Midbrain (tissue), 1 donor: Measurements from ENCODE around the gene NLK.
"Not testable (repeated sequence)": the region's sequence is repeated elsewhere in the genome, so short reads cannot be mapped to it uniquely, and the experiment has no call there.

Experiments used
- DNase-seq: peaks from one replicate; lab custom pipeline; 2025; lab: John Stamatoyannopoulos, UW

NLK gene

DNA sequence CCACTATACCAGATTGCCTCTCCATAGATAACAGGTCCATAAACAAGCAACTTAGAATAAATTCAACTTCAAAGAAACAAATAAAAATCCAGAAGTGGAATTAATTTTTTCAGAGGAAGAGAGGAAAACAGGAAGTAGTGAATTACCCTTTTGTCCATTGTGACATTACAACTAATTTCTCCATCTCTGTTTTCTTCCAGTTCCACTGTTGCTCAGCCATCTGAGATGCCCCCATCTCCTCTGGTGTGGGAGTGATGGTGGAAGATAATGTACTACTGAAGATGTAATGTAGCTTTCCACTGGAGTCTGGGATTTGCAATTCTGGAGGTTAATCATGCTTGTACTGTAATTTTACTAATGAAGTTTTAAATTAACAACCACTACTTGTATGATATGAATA lies 151.9 kb downstream of the NLK start:
- no peak for DNase-seq

DNA sequence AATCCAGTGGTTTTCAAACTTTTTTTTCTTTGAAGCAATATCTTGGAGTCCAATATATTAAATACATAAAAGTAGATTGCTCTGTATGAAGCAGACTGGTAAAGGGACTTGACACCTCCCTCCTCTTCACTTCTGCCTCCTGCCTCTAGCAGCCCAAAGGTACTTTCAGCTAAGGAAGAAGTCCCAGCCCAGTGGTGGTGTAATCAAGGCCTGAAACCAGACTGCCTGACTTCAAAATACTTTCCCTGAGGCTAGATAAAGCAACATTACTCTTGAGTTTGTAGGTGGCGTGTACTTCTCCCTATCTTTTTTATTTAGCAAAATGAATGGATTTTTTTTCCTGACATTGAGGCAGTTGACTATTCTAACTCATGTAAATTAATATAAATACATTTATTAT lies 154.2 kb downstream of the NLK start:
- DNase-seq = no peak

- DNase-seq = no peak
Measured at GRCh38 chr17:28199115-28199514, 156.6 kb downstream of the NLK start.

- DNase-seq = no peak
Measured at GRCh38 chr17:28199728-28200127, 157.3 kb downstream of the NLK start.

DNA sequence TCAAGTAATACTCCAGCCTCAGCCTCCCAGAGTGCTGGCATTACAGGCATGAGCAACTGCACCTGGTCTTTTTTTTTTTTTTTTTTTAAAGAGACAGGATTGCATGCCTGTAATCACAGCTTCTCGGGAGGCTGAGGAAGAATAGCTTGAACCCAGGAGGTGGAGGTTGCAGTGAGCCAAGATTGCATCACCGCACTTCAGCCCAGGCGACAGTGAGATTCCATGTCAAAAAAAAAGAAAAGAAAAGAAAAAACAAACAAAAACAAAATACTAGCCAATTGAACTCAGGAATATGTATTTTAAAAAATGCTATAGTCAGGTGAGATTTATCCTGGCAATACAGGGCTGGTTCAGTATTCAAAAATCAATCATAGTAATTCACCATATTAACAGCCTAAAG lies 158.8 kb downstream of the NLK start:
- no peak for DNase-seq

DNA sequence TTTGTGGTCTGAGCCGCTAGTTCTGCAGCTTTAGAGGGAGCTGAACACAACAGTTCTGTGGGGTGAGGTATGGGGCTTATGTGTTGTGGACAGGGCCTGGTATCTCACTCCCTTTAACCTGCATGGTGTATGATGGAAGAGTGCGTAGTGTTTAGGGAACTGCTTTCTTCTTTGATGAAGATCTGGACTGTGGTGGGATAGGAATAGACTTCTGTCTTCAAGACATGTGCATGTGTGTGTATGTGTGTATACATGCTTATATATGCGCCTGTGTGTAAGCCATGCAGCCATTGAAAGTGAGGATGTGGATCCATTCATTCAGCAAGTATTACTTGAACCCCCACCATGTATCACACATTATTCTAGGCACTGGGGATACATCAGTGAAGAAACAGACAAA lies 161.8 kb downstream of the NLK start:
- DNase-seq = no peak

DNA sequence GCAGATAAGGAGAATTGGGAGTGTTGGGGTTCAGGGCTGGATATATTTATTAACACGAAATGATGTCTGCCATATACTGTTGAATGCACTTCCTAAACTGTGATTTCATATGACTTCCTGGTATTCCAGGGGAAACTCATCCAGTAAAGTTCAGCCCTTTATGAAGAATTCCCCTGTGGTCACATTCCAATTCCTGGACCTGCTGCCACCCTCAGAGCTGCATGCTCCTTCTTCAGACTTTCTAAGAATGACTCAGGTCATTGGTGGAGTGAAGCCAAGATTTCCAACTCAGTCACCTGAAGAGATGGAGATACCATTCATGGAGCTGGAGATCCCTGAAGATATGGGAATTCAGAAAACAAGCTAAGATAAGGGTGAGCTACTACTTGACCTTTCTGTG lies 162.3 kb downstream of the NLK start:
- no peak for DNase-seq

DNA sequence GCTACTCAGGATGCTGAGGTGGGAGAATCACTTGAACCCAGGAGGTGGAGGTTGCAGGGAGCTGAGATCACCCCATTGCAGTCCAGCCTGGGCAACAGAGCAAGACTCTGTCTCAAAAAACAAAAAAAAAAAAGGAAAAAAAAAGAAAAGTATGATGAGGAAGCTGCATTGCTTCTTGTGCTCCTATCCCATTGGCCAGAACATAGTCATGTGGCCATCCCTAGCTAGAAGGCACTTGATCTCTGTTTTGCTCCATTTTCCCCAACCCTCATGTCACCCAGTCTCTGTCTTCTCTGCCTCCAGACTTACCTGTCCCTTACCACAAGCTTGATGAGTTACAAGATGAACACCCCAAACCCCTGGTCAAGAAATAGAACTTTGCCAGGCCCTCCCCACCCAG lies 163.8 kb downstream of the NLK start:
- no peak for DNase-seq

GRCh38 chr17:28211811-28212210 lies 169.3 kb downstream of the NLK start:
- no peak for DNase-seq

DNA sequence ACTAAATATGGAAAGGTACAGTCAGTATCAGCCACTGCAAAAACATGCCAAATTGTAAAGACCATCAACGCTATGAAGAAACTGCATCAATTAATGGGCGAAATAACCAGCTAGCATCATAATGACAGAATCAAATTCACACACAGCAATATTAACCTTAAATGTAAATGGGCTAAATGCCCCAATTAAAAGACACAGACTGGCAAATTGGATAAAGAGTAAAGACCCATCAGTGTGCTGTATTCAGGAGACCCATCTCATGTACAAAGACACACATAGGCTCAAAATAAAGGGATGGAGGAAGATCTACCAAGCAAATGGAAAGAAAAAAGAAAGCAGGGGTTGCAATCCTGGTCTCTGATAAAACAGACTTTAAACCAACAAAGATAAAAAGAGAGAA lies 171.1 kb downstream of the NLK start:
- DNase-seq = not testable (repeated sequence)

DNA sequence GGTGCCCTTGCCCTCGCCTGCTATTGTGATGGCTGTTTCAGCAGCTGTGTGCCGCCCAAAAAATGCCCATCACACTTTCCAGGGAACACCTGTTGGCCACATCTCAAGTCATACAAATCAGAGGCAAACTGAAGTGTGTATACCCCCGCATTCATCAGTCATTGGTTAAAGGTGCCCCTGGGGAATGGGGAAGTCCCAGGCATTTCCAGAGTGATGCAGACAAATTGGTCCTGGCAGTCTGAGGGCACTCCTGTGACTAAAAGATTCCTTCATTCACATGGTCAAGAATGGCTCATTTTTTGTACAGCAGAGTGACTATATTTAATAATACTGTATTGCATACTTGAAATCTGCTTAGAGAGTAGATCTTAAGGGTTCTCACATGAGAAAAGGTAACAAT lies 173.6 kb downstream of the NLK start:
- DNase-seq = no peak

DNA sequence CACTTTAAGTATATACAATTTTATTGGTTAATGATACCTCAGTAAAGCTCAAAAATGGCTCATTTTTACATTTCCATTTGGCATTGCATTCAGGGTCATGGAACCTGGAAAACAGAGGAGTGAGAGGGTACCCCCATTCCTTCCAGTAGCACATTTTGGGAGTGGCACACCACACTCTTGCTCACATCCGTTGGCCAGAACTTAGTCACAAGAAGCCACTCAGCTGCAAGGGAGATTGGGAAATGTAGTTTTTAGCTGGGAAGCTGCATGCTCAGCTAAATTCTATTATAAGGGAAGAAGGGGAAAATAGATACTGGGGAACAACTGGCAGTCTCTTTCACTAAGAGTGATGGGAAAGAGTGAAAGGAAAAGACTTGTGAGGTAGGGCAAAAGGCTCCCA lies 174.1 kb downstream of the NLK start:
- no peak for DNase-seq

GRCh38 chr17:28219771-28220170 lies 177.3 kb downstream of the NLK start:
- no peak for DNase-seq

GRCh38 chr17:28221751-28222414 lies 179.4 kb downstream of the NLK start:
- DNase-seq = no peak

GRCh38 chr17:28225271-28225670 lies 182.8 kb downstream of the NLK start:
- DNase-seq = no peak

GRCh38 chr17:28225867-28226266 lies 183.4 kb downstream of the NLK start:
- no peak for DNase-seq

DNA sequence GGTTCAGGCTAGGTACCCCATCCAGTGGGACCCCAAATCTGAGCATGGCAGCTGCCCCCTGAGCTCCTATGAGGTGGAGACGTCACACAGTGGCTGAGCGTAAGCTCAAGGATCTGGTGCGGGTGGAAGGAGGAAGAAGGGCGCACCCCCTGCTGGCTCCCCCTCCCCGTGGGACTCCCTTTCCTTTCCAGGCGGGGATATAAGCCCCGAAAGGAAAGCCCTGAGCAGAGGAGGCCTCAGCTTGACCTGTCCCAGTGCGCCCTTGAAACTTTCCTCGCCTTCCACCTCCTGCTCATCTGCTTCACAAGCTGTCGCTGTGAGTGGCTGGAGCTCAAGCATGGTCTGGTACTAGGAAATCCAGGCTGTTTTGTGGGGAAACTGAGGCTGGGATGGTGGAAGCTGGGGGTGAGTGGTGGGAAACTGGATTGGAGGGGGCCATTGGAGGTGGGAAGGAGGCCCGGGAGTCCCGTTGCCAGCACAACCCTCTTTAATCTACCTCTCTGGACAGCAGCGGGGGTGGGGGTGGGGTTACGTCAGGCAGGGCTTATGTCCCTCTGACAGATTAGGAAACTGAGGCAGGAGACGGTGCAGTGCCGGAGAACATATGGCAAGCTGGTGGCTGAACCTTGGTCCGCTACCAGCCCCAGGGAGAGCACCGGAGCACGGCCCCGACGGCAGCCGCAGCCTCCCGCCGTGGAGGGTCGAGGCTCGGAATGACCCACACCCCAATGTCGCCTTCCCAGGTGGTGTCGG lies 184.3 kb downstream of the NLK start:
- no peak for DNase-seq

DNA sequence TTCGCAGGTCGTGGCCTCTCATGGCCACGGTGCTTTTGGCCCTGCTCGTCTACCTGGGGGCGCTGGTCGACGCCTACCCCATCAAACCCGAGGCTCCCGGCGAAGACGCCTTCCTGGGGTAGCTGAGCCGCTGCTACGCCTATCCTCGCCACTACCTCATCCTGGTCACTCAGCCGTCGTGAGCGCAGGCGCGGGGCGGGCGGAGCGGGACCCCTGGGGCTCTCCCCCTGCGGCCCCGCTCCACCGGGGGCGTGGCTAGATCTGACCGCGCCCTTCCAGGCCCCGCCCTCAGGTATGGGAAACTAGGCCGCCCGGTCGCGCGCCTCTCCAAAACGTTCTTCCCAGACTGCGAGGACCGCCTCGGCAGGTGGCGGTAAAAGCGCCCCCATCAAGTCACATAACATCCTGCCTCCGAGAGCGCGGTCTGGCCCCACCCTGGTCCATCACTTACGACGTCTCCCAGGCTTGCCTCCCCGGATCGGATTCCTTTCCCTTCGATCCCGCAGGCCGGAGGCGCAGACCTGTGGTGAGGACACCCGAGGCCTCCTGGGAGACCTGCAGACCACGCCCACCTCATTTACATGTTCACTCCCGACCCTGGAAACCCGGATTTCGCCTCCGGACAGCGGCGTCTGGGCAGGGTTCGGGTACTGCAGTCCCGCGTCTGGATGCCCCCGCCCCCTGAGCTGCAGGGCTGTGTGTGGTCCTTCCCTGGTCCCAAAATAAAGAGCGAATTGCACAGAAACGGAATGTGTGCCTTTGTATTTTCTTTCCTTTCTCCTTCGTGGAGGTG lies 185.0 kb downstream of the NLK start:
- no peak for DNase-seq

GRCh38 chr17:28228109-28228840 lies 185.8 kb downstream of the NLK start:
- no peak for DNase-seq

DNA sequence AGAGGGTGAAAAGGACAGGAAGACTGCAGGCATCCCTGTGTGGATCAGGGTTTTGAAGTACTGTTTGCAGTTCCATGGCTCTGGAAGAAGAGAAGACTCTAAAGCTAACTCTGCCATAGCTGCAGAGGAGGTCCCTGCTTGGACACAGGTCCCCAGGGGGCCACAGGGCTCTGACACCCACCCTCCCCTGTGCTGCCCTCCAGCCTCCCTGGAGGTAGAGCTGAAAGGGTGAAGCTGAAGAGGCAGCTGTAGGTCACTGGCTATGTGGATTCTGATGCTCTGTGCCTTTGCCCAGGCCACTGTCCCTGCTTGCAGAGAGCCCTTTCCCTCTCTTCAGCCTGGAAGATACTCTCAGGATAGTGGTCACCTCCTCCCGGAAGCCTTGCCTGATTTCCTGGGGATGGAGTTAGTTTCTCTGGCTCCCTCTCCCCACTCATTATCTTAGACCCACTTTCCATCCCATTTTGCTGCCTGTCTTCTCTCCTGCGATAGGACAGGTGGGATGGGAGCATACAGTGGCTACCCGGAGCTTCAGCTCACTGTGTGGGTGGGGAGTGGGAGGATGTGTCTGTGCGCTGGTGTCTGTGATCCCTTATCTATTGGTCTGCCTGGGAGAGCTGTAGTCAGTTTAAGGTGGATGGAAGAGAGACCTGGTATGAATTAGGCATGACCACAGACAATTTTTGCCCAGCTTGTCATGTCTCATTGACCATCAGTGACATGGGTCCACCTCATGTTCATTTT lies 186.7 kb downstream of the NLK start:
- DNase-seq = no peak

- no peak for DNase-seq
Measured at GRCh38 chr17:28230011-28230410, 187.5 kb downstream of the NLK start.

DNA sequence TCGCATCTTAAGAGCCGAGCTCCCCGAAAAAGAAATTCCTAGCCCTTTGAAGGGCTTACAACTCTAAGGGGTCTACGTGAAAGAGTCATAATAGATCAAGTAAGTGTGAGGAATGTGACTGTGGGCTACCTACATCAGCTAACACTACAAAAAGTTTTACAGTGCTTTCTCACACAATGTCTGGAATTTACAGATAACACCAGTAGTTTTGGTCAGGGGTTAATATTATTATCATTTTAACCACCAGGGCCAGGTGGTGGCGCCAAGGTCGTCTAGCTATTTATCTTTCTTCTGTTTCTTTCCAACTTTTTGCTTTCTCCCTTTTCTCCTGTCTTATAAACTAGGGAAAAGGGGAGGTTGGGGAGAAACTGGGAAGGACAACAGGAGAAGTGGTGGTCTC lies 188.1 kb downstream of the NLK start:
- not testable (repeated sequence) for DNase-seq
